GM19099 (cell line): Measurements from ENCODE around the gene COPS3.

Experiments used
- POLR2A ChIP-seq: IDR thresholded peaks from 3 replicates; pipeline ENCODE4 v1.6.1; 2011; ENCODE audit warnings: low read depth; ENCODE audit not compliant: insufficient read length; ENCODE audit errors: extremely low read depth

The COPS3 gene

DNA sequence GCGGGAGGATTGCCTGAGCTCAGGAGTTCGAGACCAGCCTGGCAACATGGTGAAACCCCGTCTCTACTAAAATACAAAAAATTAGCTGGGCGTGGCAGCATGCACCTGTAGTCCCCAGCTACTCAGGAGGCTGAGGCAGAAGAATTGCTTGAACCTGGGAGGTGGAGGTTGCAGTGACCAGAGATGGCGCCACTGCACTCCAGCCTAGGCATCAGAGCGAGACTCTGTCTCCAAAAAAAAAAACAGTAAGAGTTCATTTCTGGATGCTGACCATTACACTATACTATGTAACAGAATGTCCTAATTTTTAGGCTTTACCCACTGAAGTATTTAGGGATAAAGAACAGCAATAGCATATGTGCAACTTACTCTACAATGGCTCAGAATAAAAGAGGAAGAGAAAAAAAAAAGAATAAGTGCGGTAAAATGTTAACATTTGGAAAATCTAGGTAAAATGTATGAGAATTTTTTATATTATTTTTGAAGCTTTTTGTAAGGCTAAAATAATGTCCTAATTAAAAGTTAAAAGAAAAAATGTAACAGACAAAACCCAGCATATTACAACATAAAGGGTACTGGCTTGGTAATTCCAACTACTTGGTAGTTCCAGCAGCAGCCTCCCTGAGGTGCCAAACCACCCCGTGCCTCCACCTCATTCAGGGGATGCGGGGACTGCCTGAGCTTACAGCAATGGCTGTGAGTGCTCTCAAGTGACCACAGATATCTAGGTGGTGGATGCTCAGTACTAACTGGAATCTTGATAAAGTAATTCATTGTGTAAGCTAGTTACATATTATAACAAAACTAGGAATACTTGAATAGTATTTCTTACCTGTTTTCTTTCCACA lies 10.9 kb downstream of the COPS3 start:
- no peak for TF ChIP-seq POLR2A

DNA sequence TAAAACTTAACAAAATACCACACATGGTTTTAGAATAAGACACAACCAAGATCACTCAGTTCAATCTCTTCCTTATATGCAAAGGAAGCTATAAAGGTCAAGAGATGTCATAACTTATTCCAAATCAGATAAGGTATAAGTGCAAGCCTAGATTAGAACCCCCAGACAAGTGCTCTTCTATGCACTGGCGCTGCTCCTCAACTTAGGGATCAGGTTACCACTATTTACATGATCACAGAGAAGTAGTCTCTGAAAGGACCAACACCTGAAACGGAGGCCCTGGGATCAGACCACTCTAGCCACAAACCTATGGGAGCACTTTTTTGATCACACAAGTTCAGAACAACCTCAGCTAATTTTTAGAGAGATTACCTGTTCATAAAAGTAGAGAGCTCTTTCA lies 16.6 kb downstream of the COPS3 start:
- TF ChIP-seq POLR2A = no peak

DNA sequence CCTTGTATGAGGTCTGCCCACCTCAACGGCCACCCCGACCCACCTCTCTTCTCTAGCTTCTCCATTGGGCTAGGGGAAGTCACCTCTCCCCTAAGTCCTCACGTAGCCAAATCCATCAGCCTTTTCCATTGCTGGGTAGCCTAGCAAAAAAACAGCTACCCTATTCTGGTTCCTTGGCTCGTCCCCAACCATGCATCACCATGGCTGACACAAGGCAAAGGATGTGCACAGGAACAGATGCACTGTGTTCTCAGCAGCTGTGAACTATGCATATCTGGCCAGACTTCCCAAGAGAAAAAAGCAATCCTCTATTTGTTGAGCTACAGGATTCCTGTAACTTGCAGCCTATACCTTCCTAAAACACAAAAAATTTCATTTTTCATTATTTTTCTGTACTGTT lies 22.0 kb downstream of the COPS3 start:
- no peak for TF ChIP-seq POLR2A

DNA sequence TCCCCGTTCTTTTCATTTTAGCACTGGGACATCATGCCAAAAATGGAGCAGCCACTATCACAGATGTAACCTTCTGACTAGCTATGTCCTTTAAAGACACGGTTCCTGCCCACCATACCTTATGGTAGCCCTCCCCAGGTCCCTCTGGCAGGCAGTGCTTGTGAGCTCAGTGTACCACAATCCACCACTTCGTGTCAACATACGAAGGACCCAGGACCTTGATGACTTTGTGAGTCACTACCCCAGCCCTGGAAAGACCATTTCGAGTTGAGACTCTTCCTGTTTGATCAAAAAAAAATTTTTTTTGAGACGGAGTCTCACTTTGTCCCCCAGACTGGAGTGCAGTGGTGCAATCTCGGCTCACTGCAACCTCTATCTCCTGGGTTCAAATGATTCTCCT lies 23.0 kb downstream of the COPS3 start:
- TF ChIP-seq POLR2A = no peak

DNA sequence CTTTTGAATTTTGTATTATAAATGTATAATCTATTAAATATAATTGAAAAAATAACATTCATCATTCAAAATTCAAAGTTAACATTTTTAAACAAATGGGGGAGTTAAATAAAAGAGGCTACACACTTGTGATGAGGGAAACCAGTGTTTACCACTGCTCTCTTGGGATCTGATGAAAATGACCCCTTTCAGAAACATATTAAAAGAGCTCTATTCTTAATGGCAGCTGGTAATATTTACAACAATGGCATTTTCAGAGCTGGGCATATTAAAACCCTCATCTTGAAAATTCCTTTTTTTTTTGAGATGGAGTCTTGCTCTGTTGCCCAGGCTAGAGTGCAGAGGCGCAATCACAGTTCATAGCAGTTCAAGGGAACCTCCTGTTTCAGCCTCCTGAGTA lies 24.7 kb downstream of the COPS3 start:
- TF ChIP-seq POLR2A = no peak

DNA sequence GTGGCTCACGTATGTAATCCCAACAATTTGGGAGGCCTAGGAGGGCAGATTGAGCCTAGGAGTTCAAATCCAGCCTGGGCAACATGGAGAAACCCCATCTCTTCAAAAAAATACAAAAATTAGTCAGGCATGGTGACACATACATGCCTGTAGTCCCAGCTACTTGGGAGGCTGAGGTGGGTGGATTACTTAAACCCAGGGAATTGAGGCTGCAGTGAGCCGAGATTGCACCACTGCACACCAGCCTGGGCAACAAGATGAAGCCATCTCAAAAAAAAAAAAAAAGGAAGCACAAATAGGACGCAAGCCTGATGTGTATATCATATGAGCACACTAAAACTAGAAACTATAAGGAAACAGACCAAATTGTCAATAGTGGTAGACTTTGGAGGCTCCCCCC lies 27.0 kb downstream of the COPS3 start:
- TF ChIP-seq POLR2A = no peak

DNA sequence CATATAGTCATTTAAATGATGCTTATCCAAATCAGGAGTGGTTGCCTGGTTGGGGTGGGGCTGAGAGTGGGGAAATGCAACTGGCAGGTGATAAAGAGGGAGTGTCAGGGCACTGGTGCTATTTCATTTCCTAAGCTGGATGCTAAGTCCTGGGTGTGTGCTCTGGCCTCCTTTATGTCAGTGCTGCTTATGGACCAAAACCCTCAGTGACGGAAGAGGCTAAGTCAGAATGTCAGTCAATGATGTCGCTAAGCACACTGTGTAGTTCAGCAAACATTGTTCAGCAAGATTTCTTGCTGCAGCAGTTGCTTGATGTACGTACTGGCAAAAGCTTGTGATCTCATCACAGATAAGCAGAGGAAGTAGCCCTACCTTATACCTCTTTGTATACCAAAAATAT lies 27.6 kb downstream of the COPS3 start:
- no peak for TF ChIP-seq POLR2A

DNA sequence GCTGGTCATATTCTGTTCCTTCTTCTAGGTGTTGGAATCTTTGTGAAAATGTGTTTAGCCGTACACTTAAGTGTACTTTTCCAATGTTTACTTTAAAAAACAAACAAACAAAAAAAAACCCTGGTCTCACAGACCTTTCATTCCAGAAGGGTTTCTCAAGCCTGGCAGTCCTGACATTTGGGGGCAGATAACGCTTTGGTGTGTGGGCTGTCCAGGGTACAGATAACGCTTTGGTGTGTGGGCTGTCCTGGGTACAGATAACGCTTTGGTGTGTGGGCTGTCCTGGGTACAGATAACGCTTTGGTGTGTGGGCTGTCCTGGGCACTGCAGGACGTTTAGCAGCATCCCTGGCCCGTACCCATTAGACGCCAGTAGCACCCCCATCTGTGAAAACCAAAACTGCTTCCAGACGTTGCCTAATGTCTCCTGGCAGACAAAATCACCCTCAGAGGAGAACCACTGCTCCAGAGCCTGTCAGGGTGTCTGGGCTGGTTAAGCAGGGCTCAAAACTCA lies 28.8 kb downstream of the COPS3 start:
- TF ChIP-seq POLR2A = no peak

DNA sequence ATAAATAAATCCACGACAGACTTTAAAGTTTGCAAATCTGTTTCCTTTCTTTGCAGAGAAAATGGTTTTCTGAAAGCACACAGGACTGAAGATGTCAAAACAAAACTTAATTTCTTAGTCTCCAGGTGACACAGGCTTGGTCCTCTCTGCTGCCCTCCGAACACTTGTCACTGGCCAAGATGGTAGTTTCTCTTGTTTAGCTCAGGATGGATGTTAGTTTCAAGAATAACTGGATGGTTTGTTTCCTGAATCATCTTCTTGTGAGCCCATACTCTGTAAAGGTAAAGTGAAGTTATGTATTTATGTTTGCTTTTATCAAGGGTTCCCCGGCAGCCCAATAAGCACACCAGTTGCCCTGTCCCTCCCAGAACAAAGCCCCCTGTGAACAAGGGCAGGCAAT lies 34.2 kb downstream of the COPS3 start:
- TF ChIP-seq POLR2A = no peak

DNA sequence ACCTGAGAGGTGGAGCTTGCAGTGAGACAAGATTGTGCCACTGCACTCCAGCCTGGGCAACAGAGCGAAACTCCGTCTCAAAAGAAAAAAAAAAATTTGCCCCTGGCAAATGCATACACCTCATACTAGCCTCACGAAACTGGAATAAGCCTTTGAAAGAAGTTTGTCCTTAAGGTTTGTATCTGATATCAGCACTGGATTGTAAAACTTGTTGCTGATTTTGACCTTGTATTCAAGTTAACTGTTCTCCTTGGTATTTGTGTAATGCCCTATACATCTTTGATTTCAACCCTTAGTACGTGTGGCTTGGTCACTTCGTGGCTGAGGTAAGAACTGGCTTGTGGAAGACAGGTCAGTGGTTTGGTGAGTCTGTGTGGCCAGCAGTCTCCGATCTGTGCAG lies 37.9 kb downstream of the COPS3 start:
- no peak for TF ChIP-seq POLR2A

DNA sequence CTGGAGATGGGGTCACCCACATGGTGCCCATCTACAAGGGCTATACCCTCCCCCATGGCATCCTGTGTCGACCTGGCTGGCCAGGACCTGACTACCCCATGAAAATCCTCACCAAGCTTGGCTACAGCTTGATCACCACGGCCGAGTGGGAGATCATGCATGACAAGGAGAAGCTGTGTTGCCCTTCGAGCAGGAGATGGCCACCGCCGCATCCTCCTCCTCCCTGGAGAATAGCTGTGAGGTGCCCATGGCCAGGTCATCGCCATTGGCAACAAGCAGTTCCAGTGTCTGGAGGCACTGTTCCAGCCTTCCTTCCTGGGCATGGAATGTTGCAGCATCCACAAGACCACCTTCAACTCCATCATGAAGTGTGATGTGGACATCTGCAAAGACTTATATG lies 38.8 kb downstream of the COPS3 start:
- TF ChIP-seq POLR2A = no peak

DNA sequence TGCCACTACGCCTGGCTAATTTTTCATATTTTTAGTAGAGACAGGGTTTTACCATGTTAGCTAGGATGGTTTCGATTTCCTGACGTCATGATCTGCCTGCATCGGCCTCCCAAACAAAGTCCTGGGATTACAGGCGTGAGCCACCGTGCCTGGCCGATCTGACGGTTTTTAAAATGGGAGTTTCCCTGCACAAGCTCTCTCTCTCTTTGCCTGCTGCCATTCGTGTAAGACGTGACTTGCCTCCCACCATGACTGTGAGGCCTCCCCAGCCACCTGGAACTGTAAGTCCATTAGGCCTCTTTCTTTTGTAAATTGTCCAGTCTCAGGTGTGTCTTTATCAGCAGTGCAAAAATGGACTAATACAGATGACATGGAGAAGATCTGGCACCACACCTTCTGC lies 39.4 kb downstream of the COPS3 start:
- no peak for TF ChIP-seq POLR2A

DNA sequence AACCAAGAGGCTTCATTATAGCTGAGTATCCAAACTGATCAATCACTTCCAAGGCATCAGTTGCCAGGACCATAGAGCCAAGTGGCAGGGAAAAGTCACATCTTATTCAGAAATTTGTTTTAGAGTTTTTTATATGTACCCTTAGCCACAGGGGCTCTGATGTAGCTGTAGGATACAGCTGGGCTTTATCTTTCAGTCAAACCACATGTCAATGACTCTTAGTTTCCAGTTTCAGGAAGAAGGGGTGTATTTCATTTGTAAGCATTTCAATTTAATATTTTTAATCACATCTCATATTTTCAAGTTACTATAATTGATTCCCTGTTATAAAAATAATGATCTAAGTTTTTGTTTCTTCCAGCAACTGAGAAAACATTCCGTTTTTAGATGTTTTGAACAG lies 41.2 kb downstream of the COPS3 start:
- no peak for TF ChIP-seq POLR2A

DNA sequence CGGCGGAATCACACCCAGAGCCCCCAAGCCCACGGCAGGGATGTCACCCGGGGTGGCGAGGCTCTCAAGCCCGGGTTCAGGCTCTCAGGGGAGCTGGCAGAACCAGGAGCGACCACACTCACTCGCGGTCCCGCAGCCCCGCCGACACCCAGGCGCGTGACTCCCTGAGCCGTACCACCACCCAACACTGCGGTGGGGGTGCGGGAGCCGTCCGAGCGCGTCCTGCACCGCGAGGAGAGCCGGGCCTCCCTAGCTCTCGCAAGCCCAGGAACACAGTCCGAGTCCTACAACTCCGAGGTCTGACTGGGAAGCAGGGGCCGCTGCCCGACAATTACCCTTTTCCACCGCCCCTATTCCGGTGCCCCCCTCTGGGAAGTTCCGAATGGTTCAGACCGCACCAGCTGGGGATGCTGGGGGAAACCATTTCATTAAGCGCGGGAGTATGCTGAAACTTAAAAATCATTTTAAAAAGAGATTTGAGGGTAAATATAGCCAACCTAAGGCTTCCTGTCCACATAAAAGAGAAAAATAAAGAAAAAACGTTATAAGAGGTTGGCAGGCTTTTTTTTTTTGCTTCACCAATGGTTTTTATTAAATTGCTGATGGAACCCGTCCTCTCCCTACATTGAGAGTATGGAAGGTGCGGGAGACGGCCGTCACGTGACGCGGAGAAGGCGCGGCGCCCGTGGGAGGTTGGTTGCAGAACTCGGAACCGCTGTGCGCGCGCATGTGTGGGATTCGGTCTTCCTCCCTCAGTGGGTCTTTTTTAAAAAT lies 43.8 kb downstream of the COPS3 start, which contains the start of gene FLCN:
TSS of gene FLCN (minus strand) at position 143 of the 774 bp plus-strand sequence. CDS start 9,031 bp downstream, outside the sequence.
- TF ChIP-seq POLR2A = peak; percentile 92

DNA sequence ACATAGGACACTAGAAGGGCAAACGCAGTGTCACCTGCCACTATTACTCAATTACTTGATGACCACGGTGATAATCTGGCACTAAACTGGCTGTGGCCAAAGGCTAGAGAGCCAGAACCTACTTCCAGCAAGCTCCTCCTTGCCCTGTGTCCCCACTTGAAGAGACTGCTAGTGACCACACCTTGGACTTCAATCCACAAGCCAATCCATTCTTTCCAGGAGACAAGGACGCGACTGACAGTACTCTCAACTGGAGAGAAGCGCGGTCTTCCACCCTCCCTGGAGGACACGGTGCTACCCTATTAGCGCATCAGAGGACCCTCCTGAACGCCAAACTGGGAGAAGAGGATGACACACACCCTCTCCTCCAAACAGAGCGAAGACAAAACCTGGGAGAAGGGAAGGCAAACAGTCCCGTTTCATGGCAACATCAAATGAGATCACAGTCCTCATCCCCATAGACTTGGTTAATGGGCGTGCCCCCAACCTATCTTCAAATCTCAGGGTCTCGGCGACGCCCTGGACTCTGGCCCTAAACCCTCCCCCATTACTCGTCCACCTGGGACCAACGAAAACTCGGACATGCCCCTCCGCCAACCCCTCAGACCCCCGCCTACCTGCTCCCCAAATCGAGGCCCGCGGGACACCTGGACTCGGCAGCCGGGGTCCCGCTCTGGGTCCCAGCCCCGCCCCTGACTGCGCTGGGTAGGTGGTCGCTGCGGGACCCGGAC lies 44.6 kb downstream of the COPS3 start:
- no peak for TF ChIP-seq POLR2A
